Fibroblast of lung (primary cell): Measurements from ENCODE around the gene SMPDL3B. TPM values are rescaled to one million over a fixed set of nuclear protein-coding genes. Genes with fewer than 3 reads are reported as not detected.
A peak's percentile ranks its signal among the peaks of the same experiment; 100 is the strongest.

Experiments
- DNase-seq, 2 donors: peaks; one replicate each; pipeline versions ENCODE4 v3.0.0 to v3.0.0-alpha.2; 2010; ENCODE audit warnings: low read depth in 2 of 2
- H2AFZ ChIP-seq: 2 replicates; pipeline ENCODE4 v1.5.1; 2012; ENCODE audit warnings: low read length, control low read depth, inconsistent platforms
- H3K27ac ChIP-seq: 2 replicates; pipeline ENCODE4 v1.5.1; 2011; ENCODE audit warnings: low read length, control low read depth; ENCODE audit not compliant: insufficient read depth
- H3K27me3 ChIP-seq: 2 replicates; pipeline ENCODE4 v1.5.1; 2011; ENCODE audit warnings: mild to moderate bottlenecking, low read length; ENCODE audit not compliant: control insufficient read depth, insufficient read depth
- H3K36me3 ChIP-seq: 2 replicates; pipeline ENCODE4 v1.5.1; 2011; ENCODE audit warnings: low read length; ENCODE audit not compliant: control insufficient read depth, insufficient read depth
- H3K4me1 ChIP-seq: 2 replicates; pipeline ENCODE4 v1.5.1; 2011; ENCODE audit warnings: low read length; ENCODE audit not compliant: control insufficient read depth, insufficient read depth; ENCODE audit errors: extremely low read depth
- H3K4me2 ChIP-seq: 2 replicates; pipeline ENCODE4 v1.5.1; 2011; ENCODE audit warnings: low read length, control low read depth; ENCODE audit not compliant: insufficient read depth; ENCODE audit errors: extremely low read depth
- H3K4me3 ChIP-seq, 4 experiments: fragments of 200-600 bp in 1 of 4; sonication (generic) in 1 of 4; replicated peaks in 1 of 4; 2 replicates each; pipeline ENCODE4 v1.5.1; 2011 to 2016; ENCODE audit warnings: low read length in 4 of 4, low read depth in 3 of 4, mild to moderate bottlenecking in 3 of 4, control low read depth in 2 of 4, inconsistent platforms in 1 of 4, mixed read lengths in 1 of 4; ENCODE audit not compliant: insufficient read depth in 1 of 4; ENCODE audit errors: control extremely low read depth in 1 of 4
- H3K79me2 ChIP-seq: 2 replicates; pipeline ENCODE4 v1.5.1; 2012; ENCODE audit warnings: mild to moderate bottlenecking, low read length, inconsistent platforms; ENCODE audit not compliant: control insufficient read depth, insufficient read depth
- H3K9ac ChIP-seq: 2 replicates; pipeline ENCODE4 v1.5.1; 2011; ENCODE audit warnings: mild to moderate bottlenecking, low read length, control low read depth; ENCODE audit not compliant: insufficient read depth
- H3K9me3 ChIP-seq: 2 replicates; pipeline ENCODE4 v1.5.1; 2012; ENCODE audit warnings: low read depth, low read length; ENCODE audit not compliant: control insufficient read depth, insufficient read depth
- H4K20me1 ChIP-seq: 2 replicates; pipeline ENCODE4 v1.5.1; 2011; ENCODE audit warnings: low read length; ENCODE audit not compliant: control insufficient read depth, insufficient read depth; ENCODE audit errors: extremely low read depth
- EZH2 ChIP-seq: IDR thresholded peaks from 2 replicates; pipeline ENCODE4 v1.5.1; 2012; ENCODE audit warnings: low read length, control low read depth, mild to moderate bottlenecking; ENCODE audit errors: missing control alignments
- polyA plus RNA-seq, 2 donors: library from polyadenylated mRNA; depleted of rRNA in 1 of 2; stranded (reverse) in 1 of 2; unstranded in 1 of 2; fragments of >200 nt; gene quantifications; 2 replicates each; pipeline ENCODE4 v1.2.1, GENCODE V29; 2011 to 2012; ENCODE audit warnings: missing spikeins in 1 of 2
- total RNA-seq: library from RNA; depleted of rRNA; stranded (reverse); fragments of >200 nt; gene quantifications from 2 replicates; pipeline ENCODE4 v1.2.1, GENCODE V29; 2014
- TF ChIP-seq, protein P1 (sequence below), 2 donors: IDR thresholded peaks in 1 of 2; conservative IDR thresholded peaks in 1 of 2; 1 replicate in 1 of 2; 2 replicates in 1 of 2; pipeline ENCODE4 v1.5.1; 2011 to 2012; ENCODE audit warnings: low read length in 2 of 2, control low read depth in 1 of 2, inconsistent platforms in 1 of 2, low read depth in 1 of 2, mild to moderate bottlenecking in 1 of 2

Gene SMPDL3B
- total and polyA plus RNA-seq, 2 donors (not counting 1 experiment from before 2014, with no cell fraction given): 0.17 TPM; not detected in 1

DNA sequence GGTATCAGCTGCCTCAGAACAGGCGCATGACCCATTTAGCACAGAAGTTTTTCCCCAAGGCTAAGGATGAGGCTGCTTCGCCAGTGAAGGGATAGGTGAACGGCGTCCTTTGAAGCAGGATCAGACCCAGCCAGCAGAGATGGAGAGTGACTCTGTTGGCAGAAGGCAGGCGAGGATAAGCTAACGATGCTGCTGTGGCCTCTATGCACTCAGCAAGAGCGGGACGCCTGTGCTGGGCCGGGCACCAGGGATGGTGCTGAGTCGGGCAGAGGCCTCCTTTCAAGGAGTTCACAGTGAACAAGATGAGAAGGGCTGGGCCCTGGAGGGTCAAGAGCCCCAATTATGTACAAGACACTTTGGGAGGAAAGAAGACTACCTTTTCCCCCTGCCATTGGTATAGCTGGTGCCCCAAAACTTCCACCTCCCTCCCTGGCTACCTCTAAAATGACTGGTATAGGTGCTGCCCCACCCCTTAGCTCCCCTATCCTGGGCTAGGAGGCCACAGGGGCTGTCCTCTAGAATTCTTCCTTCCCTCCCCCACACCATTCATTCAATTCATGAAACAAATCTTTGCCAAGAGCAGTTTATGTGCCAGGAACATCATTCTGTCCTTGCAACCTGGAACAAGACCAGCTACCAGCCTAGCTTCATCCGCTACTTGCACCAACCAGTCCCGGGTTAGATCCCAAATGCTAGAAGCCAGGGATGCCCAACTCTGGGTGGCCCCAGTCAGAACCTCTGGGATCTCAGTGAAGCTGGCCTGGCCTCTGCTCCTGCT, 32.5 kb downstream of the SMPDL3B start:
- no peak overlapping the region for H2AFZ ChIP-seq
- H3K9ac ChIP-seq: no peak overlapping the region
- H3K36me3 ChIP-seq: peaks cover 8% of the 10 kb centered on the region
- no peaks in the 10 kb centered on the region for H4K20me1 ChIP-seq
- no peak overlapping the region for H3K4me2 ChIP-seq
- H3K4me3 ChIP-seq: no peak overlapping the region
- peaks cover 19% of the 10 kb centered on the region for H3K4me1 ChIP-seq
- no peaks in the 10 kb centered on the region for H3K27me3 ChIP-seq
- H3K79me2 ChIP-seq: peaks cover 2% of the 10 kb centered on the region
- no peak for DNase-seq
- no peaks in the 10 kb centered on the region for H3K9me3 ChIP-seq
- no peak for TF ChIP-seq EZH2
- TF ChIP-seq, protein P1, sequence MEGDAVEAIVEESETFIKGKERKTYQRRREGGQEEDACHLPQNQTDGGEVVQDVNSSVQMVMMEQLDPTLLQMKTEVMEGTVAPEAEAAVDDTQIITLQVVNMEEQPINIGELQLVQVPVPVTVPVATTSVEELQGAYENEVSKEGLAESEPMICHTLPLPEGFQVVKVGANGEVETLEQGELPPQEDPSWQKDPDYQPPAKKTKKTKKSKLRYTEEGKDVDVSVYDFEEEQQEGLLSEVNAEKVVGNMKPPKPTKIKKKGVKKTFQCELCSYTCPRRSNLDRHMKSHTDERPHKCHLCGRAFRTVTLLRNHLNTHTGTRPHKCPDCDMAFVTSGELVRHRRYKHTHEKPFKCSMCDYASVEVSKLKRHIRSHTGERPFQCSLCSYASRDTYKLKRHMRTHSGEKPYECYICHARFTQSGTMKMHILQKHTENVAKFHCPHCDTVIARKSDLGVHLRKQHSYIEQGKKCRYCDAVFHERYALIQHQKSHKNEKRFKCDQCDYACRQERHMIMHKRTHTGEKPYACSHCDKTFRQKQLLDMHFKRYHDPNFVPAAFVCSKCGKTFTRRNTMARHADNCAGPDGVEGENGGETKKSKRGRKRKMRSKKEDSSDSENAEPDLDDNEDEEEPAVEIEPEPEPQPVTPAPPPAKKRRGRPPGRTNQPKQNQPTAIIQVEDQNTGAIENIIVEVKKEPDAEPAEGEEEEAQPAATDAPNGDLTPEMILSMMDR (conservative IDR thresholded peaks at IDR 0.05 in 1 of 2, IDR thresholded peaks at IDR 0.05 in 1 of 2; ENCODE audit: low read depth in 1 of 2, low read length in 2 of 2): no peak
- no peak overlapping the region for H3K27ac ChIP-seq

DNA sequence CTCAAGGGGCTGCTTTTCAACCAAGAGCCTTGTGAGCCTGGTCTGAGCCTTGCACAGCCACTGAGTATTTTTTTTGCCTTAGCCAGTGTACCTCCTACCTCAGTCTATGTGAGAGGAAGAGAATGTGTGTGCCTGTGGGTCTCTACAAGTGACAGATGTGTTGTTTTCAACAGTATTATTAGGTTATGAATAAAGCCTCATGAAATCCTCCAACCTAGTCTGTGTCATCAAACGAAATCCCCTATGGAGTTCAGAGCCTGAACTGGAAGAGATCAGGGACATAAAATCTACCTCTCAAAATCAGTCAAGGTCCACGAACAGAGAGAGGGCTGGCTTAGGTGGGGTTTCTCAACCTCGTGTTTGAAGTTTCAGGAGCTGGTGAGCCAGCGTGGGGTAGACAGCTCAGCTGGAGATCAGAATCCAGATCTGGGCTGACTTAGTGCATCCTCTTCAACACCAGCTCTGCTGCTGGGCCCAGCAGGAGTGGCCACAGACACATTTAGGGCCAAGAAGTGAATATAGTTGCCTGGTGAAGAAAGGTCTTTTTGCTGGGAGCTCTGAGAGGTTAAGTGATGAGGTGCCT, 33.2 kb downstream of the SMPDL3B start:
- Histone ChIP-seq H4K20me1 (no peaks in the 10 kb centered on the region), H2AFZ (no peak overlapping the region), H3K4me3 (no peak overlapping the region), H3K27ac (peak overlapping the region; percentile 81), H3K79me2 (peaks cover 2% of the 10 kb centered on the region), H3K4me2 (peak overlapping the region; percentile 18), H3K27me3 (no peaks in the 10 kb centered on the region), H3K9me3 (no peaks in the 10 kb centered on the region), H3K4me1 (peaks cover 19% of the 10 kb centered on the region), H3K36me3 (peaks cover 8% of the 10 kb centered on the region), H3K9ac (no peak overlapping the region)
- TF ChIP-seq, protein P1 (conservative IDR thresholded peaks at IDR 0.05 in 1 of 2, IDR thresholded peaks at IDR 0.05 in 1 of 2; ENCODE audit: low read depth in 1 of 2, low read length in 2 of 2): no peak
- TF ChIP-seq EZH2: no peak
- DNase-seq: no peak

DNA sequence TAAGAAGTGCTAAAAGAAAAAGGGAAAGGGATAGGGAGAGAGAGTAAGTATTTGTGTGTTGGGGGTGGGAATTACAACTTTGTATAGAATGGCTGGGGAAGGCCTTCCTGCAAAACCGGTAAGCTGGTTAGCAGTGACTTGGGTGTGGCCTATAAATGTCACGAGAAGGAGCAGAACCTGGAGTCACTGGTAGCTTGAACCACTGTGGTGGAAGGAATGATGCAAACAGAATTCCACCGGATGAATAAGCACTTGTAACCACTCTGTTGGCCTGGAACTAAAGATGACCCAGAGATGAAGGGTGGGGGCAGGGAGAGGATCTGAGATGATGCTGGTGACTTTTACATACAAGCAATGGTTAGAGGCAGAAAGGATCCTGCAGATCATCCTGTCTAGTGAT, 33.9 kb downstream of the SMPDL3B start:
- Histone ChIP-seq H4K20me1 (no peaks in the 10 kb centered on the region), H3K4me3 (no peak overlapping the region), H2AFZ (no peak overlapping the region), H3K36me3 (peaks cover 9% of the 10 kb centered on the region), H3K79me2 (no peaks in the 10 kb centered on the region), H3K9me3 (no peaks in the 10 kb centered on the region), H3K27ac (peak overlapping the region; percentile 81), H3K27me3 (no peaks in the 10 kb centered on the region), H3K4me2 (peak overlapping the region; percentile 18), H3K4me1 (peaks cover 19% of the 10 kb centered on the region), H3K9ac (no peak overlapping the region)
- DNase-seq: peak; percentile 92 to 95
- TF ChIP-seq, protein P1 (conservative IDR thresholded peaks at IDR 0.05 in 1 of 2, IDR thresholded peaks at IDR 0.05 in 1 of 2; ENCODE audit: low read depth in 1 of 2, low read length in 2 of 2): no peak
- no peak for TF ChIP-seq EZH2
